ENCODE data around the gene PAK4.

Gene PAK4

DNA sequence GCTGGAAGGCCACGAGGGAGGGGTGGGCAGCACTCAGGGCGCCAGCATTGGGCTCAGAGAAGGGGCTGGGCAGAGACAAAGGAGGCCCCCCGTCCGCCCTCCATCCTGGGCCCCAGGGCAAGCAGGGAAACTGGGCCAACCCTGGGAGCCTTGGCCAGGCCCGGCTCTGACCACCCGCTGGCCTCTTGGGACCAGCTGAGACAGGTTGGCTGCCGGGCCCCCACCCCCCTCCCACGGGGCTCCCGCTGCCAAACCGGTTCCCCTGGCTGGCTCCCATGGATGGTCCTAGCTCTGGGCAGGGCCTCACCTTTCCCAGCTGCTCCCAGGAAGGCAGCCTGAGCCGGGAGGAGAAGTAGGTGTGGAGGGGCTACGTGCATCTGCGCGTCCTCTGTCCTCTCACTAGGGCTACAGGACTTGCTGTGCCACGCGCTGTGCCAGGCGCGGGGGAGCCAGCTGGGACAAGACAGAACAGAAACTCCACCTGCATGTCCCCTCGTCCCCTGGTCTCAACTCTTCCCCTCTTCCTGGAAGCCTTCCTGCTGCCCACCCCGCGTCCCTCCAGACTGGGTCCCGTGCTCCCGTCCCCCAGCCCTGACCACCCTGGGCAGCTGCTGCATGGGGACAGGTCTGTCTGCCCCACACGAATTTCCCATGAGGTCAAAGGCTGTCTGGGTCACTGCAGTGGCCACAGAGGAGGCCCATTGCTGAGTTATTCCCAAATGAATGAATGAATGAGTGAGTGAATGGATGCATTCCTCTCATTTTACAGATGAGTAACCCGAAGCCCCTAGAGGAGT, 42.1 kb downstream of the PAK4 start:
- FAIRE-seq: no peak

DNA sequence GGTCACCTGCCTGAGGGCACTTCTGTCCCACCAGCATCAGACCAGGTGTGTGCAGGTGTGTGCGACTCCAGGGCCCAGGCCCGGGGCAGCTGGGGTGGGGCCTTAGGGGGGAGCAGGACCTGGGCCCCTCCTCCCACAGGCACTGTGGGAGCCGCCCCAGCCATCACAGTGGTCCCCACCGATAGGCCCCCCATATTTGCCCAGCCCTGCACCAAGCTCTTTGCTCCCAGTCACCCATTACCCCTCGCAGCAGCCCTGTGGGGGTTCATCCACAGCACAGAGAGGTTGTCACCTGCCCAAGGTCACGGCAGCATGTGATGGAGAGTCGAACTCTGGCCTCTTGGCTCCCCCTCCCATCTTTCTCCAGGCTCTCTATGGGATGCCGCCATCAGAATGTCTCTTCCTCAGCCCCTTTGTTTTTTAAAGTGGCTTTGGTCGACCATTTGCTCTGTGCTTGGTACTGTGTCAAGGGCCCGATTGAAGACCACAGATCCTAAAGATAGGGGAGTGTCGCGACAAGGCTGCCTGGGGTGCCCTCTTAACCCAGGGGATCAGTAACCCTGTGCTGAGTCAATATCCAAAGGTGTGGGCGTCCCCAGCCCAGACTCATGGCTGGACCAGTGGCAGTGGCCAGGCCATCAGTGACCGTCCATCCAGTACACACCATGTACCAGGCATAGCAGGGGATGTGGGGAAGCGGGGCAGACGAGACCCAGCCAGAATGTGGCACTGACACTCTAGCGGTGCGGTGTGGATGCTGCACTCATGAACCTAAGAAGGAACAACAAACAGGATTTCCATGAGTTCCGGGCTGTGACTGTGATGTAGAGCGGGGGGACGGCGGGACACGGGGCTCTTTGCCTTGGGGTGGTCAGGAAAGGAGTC, 42.9 kb downstream of the PAK4 start:
- no peak for FAIRE-seq

DNA sequence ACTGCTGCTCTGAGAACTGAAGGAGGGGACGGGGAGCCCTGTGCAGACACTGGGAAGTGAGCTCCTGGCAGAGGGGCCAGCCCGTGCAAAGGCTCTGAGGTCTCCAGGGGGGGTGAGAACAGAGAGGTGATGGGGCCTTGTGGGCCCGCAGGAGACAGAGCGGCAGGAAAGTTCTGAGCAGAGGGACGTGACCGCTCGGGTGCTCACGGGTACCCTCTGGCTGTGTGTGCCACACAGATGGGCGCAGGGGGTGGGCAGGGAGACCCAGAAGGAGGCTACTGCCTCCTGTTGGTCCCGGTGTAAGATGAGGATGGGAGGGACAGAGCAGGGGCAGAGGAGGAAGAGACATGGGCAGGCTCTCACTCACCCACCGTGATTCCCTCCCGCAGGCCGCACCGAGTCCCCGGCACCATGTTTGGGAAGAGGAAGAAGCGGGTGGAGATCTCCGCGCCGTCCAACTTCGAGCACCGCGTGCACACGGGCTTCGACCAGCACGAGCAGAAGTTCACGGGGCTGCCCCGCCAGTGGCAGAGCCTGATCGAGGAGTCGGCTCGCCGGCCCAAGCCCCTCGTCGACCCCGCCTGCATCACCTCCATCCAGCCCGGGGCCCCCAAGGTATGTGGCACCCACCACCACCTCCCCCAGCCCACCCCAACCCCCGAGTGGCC, 43.7 kb downstream of the PAK4 start:
- FAIRE-seq: no peak

DNA sequence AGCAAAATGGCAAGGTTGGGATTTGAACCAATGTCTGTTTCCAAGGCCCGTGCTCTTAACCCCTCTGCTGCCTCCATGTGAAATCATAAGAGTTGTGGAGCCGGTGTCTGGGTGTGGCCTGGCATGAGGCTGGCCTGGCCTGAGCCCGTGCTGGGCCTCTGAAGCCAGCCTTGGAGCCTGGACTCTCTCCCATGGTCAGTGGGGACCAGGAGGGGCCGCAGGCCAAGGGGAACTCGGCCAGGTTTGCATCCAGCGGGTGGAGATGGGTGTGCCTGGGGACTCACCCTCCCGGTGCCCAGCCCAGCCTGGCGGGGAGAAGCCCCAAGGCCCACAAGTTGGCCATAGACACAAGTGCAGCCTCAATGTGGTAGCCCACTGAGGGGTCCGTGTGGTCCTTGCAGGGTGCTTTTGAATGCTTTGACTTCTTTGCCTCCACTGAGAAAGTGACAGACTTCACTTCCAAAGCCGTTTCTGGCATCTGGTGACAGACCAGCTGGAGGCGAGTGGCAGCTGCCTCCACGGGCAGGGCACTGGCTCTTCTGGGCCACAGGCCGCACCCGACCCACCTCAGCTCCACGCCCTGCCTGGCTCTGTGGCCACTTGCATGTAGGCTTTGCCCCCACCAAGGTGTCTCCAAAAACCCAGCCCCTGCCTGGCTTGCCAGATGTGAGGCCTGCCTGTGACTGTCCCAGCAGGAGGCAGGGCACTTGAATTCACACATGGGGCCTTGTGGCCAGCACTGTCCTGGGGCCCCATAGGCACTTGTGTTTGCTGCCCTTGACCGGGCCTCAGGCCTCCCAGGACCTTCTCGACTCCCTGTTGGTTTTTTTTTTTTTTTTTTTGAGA, 45.0 kb downstream of the PAK4 start:
- no peak for FAIRE-seq

DNA sequence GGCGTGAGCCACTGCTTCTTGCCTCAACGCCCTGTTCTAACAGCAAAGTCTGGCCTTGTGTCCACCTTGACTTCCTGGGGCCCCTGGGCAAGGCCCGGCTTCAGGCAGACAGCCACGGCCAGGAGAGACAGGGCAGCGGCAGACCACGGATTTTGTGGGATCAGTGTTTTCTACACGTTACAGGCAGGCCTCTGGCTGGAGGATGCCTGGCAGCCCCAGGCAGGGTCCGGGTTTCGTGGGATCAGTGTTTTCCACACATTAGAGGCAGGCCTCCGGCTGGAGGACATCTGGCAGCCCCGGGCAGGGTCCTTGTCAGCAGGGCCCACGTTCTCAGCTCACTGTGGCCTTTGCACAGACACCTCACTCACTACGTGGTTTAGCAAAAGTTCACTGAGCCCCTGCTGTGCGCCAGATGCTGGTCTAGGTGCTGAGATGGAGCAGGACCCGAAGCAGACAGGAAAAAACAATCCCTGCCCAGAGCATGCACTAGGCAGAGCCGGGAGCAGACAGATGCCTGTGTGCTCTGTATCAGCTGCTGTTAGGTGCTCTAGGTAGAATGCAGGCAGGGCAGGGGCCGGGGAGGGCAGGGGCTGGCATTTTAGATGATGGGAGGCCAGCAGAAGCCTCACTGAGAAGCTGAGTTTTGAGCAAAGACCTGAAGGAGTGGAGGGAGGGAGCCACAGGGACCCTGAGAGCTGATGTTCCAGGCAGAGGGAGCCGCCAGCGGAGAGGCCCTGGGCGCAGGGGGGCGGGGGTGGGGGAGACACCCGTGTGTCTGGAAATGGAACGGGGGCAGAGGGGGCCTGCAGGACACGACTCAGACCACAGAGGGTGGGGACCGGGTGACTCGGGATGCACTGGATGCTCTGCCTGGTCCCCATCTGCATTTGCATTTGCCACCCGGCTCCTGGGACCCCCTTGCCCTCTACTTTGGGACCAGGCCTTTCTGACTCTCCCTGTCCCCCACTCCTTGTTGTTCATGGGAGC, 46.2 kb downstream of the PAK4 start:
- no peak for FAIRE-seq

DNA sequence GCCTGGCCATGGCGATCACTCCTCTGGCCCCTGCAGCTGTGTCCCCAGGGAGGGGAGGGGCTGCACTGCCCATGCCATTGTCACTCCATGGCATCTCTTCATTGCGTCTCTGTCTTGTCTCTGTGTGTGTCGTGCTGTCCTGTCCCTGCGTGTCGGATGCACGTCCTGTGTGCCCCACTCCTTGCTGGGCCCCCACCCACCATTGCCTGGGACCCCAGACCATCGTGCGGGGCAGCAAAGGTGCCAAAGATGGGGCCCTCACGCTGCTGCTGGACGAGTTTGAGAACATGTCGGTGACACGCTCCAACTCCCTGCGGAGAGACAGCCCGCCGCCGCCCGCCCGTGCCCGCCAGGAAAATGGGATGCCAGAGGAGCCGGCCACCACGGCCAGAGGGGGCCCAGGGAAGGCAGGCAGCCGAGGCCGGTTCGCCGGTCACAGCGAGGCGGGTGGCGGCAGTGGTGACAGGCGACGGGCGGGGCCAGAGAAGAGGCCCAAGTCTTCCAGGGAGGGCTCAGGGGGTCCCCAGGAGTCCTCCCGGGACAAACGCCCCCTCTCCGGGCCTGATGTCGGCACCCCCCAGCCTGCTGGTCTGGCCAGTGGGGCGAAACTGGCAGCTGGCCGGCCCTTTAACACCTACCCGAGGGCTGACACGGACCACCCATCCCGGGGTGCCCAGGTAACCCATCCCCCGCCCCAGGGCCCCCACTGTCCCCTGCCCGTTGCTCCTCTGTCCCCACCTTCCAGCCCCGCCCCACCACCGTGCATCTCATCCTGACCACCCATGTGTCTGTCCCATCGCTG, 47.3 kb downstream of the PAK4 start:
- no peak for FAIRE-seq

DNA sequence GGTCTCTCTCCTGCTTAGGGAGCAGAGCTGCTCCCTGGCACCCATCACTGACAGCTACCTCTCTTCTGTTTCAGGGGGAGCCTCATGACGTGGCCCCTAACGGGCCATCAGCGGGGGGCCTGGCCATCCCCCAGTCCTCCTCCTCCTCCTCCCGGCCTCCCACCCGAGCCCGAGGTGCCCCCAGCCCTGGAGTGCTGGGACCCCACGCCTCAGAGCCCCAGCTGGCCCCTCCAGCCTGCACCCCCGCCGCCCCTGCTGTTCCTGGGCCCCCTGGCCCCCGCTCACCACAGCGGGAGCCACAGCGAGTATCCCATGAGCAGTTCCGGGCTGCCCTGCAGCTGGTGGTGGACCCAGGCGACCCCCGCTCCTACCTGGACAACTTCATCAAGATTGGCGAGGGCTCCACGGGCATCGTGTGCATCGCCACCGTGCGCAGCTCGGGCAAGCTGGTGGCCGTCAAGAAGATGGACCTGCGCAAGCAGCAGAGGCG, 48.0 kb downstream of the PAK4 start:
- FAIRE-seq: no peak

DNA sequence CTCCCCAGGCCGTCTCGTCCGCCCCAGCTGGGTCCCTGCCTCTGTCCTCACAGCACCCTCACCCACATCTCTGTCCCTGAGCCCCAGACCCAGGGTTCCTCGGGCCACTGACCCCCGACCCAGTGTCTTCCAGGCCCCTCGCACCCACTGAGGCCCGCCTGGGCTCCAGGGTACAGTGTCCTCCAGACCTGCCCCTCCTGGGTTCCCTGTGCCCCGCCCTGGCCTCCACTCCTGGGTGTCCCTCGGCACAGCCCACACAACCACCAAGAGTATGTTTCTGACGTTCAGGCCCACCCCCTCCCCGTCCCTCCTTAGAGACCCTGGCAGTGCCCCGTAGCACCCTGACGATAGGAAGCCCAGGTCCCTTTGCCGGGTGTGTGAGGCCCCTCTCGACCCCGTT, 48.6 kb downstream of the PAK4 start:
- no peak for FAIRE-seq

DNA sequence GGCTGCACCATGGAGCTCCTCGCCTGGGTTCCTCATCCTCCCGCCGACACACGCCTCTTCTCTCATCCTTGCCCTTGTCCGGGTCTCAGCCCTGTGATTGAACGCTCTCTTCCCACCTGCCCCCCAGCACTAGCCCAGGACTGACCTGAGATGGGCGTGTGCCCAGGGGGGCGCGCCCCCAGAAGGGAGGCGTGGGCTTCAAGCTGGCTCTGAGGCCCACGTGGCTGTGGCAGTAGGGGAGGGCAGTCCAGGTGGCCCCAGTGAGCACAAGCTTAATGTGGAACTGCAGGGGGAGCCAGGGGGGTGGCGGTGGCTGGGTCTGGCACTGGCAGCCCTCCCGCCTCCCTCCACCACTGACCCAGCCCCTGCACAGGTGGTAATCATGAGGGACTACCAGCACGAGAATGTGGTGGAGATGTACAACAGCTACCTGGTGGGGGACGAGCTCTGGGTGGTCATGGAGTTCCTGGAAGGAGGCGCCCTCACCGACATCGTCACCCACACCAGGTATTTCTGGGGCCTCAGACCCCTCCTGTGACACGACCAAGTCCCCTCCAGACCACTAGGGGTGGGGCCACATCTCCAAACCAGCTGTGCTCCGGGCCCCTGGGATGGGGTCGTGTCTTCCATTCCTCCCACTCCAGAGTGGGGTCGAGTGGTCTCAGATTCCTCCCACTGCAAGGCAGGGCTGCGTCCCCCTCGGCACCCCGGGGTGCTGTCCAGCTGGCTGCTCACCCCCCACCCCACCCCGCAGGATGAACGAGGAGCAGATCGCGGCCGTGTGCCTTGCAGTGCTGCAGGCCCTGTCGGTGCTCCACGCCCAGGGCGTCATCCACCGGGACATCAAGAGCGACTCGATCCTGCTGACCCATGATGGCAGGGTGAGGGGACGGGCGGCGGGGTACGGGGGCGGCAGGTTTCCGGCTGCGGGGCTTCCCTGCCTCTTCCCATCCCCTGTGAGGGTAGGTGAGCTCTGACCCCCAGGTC, 49.3 kb downstream of the PAK4 start:
- FAIRE-seq: no peak

DNA sequence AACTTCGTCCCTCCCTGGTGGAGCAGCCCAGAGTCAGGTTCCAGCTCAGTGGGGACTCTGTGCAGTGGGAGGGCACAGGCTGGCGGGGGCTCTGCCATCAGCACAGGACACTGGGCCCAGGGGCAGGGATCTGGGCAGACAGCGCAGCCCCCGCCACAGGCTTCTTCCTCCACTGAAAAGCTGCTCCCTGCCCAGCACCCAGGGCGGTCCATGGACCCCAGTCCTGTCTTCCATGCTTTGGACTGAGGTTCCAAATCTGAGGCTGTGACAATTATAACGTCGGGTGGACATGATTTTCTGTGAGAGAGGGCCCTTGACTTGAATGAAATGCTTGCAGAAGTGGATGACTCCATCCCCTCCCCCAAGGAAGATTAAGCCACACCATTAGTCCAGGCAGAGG, 50.0 kb downstream of the PAK4 start:
- no peak for FAIRE-seq

DNA sequence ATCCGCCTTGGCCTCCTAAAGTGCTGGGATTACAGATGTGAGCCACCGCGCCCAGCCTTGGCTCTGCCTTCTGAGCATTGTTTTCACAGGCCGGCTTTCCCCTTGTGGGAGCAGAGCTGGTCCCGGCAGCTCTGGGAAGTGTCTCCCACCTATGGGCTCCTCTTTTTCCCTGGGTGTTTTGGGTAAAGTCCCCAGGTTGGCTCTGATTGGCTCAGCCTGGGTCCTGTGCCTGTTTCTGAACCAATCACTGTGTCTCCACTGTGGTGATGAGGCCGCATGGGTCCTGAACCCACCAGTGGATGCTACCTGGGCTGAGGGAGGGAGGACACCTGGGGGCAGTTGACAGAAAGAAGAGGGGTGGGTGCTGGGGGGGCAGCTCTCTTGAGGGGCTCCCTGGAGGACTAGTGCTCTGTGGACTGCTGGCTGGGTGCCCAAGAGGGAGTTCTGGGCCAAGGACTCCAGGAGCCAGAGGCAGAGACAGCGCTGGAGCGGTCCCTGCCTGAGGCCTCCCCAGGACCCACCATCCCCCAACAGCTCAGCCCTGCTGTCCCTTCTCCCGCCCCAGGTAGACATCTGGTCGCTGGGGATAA, 51.6 kb downstream of the PAK4 start:
- no peak for FAIRE-seq

DNA sequence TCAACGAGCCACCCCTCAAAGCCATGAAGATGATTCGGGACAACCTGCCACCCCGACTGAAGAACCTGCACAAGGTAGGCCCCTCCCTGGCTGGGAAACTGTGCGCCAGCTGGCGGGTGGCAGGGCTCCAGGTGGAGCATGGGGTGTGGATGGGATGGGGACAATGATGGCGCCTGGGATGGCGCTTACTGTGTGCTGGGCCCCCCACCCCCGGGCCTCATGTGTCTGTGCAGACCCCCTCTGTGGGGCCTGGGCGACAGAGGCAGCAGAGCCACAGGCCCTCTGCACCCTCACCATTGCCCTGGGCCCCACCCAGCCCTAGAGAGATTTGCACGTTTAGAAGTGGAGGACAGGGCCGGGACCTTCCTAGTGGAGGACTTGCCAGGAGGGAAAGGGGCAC, 52.1 kb downstream of the PAK4 start:
- FAIRE-seq: no peak

DNA sequence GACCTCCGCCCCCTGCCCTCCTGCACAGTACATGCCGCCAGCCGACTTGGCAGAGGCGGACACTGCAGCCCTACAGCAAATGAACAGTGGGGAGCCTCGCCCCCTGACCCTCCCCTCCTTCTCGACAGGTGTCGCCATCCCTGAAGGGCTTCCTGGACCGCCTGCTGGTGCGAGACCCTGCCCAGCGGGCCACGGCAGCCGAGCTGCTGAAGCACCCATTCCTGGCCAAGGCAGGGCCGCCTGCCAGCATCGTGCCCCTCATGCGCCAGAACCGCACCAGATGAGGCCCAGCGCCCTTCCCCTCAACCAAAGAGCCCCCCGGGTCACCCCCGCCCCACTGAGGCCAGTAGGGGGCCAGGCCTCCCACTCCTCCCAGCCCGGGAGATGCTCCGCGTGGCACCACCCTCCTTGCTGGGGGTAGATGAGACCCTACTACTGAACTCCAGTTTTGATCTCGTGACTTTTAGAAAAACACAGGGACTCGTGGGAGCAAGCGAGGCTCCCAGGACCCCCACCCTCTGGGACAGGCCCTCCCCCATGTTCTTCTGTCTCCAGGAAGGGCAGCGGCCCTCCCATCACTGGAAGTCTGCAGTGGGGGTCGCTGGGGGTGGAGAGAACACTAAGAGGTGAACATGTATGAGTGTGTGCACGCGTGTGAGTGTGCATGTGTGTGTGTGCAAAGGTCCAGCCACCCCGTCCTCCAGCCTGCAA, 52.9 kb downstream of the PAK4 start:
- FAIRE-seq: no peak

DNA sequence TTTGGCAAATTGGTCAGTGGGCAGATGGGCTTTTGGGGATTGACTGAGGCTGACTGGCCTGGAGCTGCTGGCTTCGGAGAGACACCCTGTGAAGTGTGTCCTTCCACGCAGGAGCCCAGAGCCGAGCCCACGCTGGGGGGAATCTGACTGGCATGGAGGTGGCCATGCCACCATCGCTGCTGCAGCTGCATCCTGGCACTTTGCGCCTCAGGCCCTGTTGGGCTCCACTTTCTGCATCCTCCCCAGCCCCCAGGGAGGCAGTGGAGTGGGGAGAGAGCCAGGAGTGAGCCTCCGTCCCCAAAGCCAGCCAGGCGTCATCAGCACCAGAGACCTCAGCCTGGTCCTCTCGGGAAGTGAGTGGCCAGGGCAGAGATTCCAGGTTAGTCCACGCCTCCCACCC, 54.2 kb downstream of the PAK4 start:
- no peak for FAIRE-seq

DNA sequence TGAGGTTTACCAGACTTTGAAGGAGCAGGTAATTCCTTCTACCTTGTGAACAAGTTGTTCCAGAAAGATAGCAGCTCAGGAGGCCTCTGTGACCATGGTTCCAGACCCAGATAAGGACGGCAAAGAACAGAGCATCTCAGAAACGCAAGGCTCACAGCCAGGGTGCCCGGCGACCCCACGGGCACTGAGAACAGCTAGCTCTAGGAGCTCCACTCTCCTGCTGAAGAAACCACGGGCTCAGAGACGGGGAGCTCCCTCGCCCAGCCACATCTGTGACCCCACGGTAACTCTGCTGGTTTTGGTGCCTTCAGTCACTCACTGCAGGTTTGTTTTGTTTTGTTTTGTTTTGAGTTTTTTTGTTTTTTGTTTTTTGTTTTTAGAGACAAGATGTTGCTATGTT, 55.2 kb downstream of the PAK4 start:
- no peak for FAIRE-seq

DNA sequence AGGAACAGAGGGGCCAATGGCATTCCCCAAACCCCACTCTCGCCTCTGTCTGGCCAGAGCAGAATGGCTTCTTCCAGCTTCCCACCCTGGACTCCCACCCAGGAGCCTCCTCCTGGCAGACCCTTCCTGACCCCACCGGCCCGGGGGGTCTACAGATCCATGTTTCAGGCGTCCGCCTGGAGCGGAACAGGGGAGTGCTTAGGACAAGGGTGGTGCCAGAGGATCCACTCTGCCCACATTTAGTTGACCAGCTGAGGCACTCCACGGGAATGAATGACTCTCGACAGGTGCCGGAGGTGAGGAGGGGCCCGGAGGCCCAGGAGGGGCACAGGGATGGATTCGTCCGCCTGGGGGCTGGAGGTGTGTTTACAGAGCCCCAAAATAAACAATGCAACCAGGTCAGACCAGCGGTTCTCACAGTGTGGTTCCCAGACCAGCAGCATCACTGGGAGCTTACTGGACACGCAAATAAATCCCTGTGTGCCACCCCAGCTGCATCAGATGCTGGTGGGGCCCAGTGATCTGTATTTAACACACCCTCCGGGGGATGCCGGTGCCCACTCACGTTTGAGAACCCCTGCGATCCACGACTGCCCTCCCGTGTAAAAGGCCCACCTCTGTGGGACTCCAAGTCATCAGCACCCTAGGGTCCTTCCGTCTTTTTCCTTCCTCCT, 56.1 kb downstream of the PAK4 start:
- no peak for FAIRE-seq

DNA sequence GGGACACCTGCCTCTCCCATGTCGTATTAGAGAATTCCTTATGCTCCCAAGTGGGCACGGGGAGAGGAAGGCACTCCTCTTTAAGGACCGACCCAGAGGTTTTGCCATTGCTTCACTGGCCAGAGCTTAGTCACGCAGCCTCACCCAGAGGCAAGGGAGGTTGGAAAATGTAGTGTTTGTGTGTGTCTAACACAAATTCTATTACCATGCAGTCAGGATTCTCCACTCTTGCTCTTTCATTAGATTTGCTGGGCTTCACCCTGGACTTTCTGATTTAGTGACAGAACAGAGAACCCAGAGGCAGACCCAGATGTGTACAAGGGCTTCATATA, 56.6 kb downstream of the PAK4 start:
- no peak for FAIRE-seq

DNA sequence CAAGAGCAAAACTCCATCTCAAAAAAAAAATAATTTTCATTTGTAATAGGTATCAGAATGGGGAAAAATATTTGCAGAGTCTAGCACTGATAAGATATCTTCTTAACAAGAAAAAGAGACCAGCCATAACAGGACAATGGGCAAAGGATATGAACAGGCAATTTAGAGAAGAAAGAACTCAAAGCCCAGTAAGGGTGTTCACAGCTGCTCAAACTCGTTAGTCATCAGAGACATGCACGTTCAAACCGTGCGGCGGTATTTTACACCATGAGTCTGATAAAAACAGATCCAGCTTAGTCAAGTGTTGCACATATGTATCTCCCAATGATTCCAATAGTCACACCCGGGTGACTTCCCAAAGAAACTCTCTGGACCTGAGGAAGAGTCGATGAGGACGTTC, 57.5 kb downstream of the PAK4 start:
- no peak for FAIRE-seq
